ENCODE data around the gene CD4. TPM values are rescaled to one million over a fixed set of nuclear protein-coding genes. Genes with fewer than 3 reads are reported as not detected.
A peak's percentile ranks its signal among the peaks of the same experiment; 100 is the strongest.

The CD4 gene
- total RNA-seq, 1 experiment from 2014 or later: not detected

GRCh38 chr12:6852651-6853354, 63.5 kb downstream of the CD4 start:
- intact Hi-C loops (cut with micrococcal nuclease; ENCODE audit: unreplicated experiment): loop anchor here (1.0 kb wide), 1 partner anchor 38 kb away; no protein-coding TSS in a partner anchor
- peak overlapping the region; percentile 89 for H3K27ac Mint-ChIP-seq (ENCODE audit: unreplicated experiment)
- CTCF ChIA-PET: interaction anchor here (0.5 to 3.0 kb wide), 16 partner anchors 13 to 478 kb away, joined by 3 to 19 read pairs (median 6); partner anchors contain the start of genes COPS7A, GNB3, MLF2 and SCNN1A
- peaks cover 55% of the 10 kb centered on the region for H3K36me3 Mint-ChIP-seq (ENCODE audit: insufficient read depth, unreplicated experiment)
- no peak for TF ChIP-seq CTCF (IDR thresholded peaks at IDR 0.05; ENCODE audit: unreplicated experiment)
- H3K4me1 Mint-ChIP-seq (ENCODE audit: low read depth, unreplicated experiment): peaks cover 27% of the 10 kb centered on the region
- peak overlapping the region; percentile 94 for H3K4me3 Mint-ChIP-seq (ENCODE audit: low read depth, unreplicated experiment)
- DNase-seq: peak; percentile 38
- BruUV-seq (replicated peaks): no TSS peak
- no peaks in the 10 kb centered on the region for H3K9me3 Mint-ChIP-seq (ENCODE audit: low read depth, unreplicated experiment)
- no peaks in the 10 kb centered on the region for H3K27me3 Mint-ChIP-seq (ENCODE audit: unreplicated experiment)

GRCh38 chr12:6853626-6854025, 64.3 kb downstream of the CD4 start:
- no peak for DNase-seq
- H3K36me3 Mint-ChIP-seq (ENCODE audit: insufficient read depth, unreplicated experiment): peaks cover 55% of the 10 kb centered on the region
- peak overlapping the region; percentile 94 for H3K4me3 Mint-ChIP-seq (ENCODE audit: low read depth, unreplicated experiment)
- no peak for TF ChIP-seq CTCF (IDR thresholded peaks at IDR 0.05; ENCODE audit: unreplicated experiment)
- no peaks in the 10 kb centered on the region for H3K27me3 Mint-ChIP-seq (ENCODE audit: unreplicated experiment)
- no peak overlapping the region for H3K27ac Mint-ChIP-seq (ENCODE audit: unreplicated experiment)
- H3K9me3 Mint-ChIP-seq (ENCODE audit: low read depth, unreplicated experiment): no peaks in the 10 kb centered on the region
- no TSS peak for BruUV-seq (replicated peaks)
- intact Hi-C loops (cut with micrococcal nuclease; ENCODE audit: unreplicated experiment): no loop called here
- CTCF ChIA-PET: interaction anchor here (3.0 kb wide), 1 partner anchor 15 kb away, joined by 15 read pairs; no protein-coding TSS in a partner anchor
- H3K4me1 Mint-ChIP-seq (ENCODE audit: low read depth, unreplicated experiment): peaks cover 27% of the 10 kb centered on the region

- H3K4me1 Mint-ChIP-seq (ENCODE audit: low read depth, unreplicated experiment): peaks cover 27% of the 10 kb centered on the region
- peak overlapping the region; percentile 94 for H3K4me3 Mint-ChIP-seq (ENCODE audit: low read depth, unreplicated experiment)
- H3K27ac Mint-ChIP-seq (ENCODE audit: unreplicated experiment): no peak overlapping the region
- CTCF ChIA-PET: interaction anchor here (0.6 kb wide), 1 partner anchor 26 kb away, joined by 5 read pairs; no protein-coding TSS in a partner anchor
- no TSS peak for BruUV-seq (replicated peaks)
- H3K9me3 Mint-ChIP-seq (ENCODE audit: low read depth, unreplicated experiment): no peaks in the 10 kb centered on the region
- no peaks in the 10 kb centered on the region for H3K27me3 Mint-ChIP-seq (ENCODE audit: unreplicated experiment)
- intact Hi-C loops (cut with micrococcal nuclease; ENCODE audit: unreplicated experiment): no loop called here
- H3K36me3 Mint-ChIP-seq (ENCODE audit: insufficient read depth, unreplicated experiment): peaks cover 55% of the 10 kb centered on the region
- no peak for DNase-seq
- no peak for TF ChIP-seq CTCF (IDR thresholded peaks at IDR 0.05; ENCODE audit: unreplicated experiment)
Observed at GRCh38 chr12:6854036-6854435, 64.7 kb downstream of the CD4 start.

- Mint-ChIP-seq H3K27ac (ENCODE audit: unreplicated experiment) (no peak overlapping the region), H3K27me3 (ENCODE audit: unreplicated experiment) (no peaks in the 10 kb centered on the region)
- BruUV-seq (replicated peaks): no TSS peak
Observed at GRCh38 chr12:6855322-6855721, 66.0 kb downstream of the CD4 start.

More at GRCh38 chr12:6855322-6855721, 66.0 kb downstream of the CD4 start:
- no peak for DNase-seq
- CTCF ChIA-PET: no interaction called here
- intact Hi-C loops (cut with micrococcal nuclease; ENCODE audit: unreplicated experiment): no loop called here
- H3K36me3 Mint-ChIP-seq (ENCODE audit: insufficient read depth, unreplicated experiment): peaks cover 44% of the 10 kb centered on the region
- TF ChIP-seq CTCF (IDR thresholded peaks at IDR 0.05; ENCODE audit: unreplicated experiment): no peak
- H3K4me1 Mint-ChIP-seq (ENCODE audit: low read depth, unreplicated experiment): peaks cover 15% of the 10 kb centered on the region
- no peak overlapping the region for H3K4me3 Mint-ChIP-seq (ENCODE audit: low read depth, unreplicated experiment)
- H3K9me3 Mint-ChIP-seq (ENCODE audit: low read depth, unreplicated experiment): no peaks in the 10 kb centered on the region

Measured in Calu3 (cell line).